ENCODE data around the gene VASH1.

DNA sequence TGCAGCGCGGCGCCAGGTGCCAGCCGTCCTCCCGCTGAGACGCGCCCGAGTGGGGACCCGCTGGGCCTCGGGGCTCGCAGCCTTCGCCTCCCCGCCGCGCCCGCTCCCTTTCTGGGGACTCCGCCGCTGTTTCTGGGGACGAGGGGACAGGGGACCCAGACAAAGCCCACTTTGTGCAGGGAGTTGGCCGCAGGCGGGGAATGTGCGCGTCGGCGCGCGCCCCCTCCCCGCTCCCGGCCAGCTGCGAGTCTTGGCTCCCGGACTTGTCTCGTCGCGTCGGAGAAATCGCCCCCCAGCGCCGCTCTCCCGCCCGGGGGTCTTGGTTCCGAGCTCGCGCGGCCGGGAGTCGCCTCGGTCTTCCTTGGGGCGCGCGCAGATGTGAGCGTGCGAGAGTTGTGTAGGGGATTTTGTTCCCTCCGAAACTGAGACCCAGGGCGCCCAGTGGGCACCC, 717 bp downstream of the VASH1 start:
- TF ChIP-seq POLR2AphosphoS5 (IDR thresholded peaks at IDR 0.05; ENCODE audit: low read depth), result no peak
- TF ChIP-seq, protein P1, sequence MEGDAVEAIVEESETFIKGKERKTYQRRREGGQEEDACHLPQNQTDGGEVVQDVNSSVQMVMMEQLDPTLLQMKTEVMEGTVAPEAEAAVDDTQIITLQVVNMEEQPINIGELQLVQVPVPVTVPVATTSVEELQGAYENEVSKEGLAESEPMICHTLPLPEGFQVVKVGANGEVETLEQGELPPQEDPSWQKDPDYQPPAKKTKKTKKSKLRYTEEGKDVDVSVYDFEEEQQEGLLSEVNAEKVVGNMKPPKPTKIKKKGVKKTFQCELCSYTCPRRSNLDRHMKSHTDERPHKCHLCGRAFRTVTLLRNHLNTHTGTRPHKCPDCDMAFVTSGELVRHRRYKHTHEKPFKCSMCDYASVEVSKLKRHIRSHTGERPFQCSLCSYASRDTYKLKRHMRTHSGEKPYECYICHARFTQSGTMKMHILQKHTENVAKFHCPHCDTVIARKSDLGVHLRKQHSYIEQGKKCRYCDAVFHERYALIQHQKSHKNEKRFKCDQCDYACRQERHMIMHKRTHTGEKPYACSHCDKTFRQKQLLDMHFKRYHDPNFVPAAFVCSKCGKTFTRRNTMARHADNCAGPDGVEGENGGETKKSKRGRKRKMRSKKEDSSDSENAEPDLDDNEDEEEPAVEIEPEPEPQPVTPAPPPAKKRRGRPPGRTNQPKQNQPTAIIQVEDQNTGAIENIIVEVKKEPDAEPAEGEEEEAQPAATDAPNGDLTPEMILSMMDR (IDR thresholded peaks at IDR 0.05; ENCODE audit: insufficient read depth, low read length), result no peak
